ENCODE data around the gene SLC25A41. TPM values are rescaled to one million over a fixed set of nuclear protein-coding genes. Genes with fewer than 3 reads are reported as not detected.
A peak's percentile ranks its signal among the peaks of the same experiment; 100 is the strongest.

SLC25A41 gene
- total RNA-seq, 2 experiments from 2014 or later: 0.46 to 0.64 TPM

DNA sequence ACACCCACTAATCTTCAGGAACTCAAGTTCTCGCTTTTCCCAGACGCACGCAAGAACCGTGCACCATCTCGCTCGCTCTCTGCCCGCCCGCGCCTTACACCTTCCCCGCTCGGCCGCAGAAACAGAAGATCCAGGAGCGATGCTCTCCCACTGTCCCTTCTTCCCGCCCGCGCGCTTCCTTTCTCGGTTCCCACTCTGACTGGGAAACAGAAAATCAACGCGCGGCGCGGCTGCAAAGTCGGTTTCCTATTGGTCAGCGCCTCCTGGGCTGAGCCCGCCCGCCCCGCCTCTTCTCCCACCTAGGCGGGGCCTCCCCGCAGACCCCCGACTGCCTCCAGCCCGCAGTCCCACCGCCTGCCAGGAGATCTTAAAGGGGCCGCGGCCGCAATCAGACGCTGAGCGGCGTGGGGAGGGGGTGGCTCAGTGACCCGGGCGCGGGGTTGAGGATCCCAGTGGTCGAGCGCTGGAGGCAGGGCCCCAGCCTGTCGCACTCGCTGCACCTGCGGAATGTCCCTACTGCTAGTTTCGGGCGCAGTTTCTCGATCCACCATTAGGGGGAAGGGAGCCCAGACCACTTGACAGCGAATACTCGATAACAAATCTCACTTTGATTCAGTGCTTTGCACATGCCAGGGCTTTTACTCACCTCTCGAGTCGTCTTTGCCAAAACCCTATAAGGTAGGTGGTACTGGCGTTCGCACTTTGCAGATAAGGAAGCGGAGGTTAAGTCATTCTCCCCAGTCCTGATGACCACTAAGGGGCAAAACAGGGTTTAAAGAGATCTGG, 26.7 kb upstream of the SLC25A41 start:
- Mint-ChIP-seq H3K4me1 (peaks cover 18% of the 10 kb centered on the region), H3K9me3 (ENCODE audit: low read depth) (peaks cover 6% of the 10 kb centered on the region), H3K36me3 (ENCODE audit: low read depth) (peaks cover 14% of the 10 kb centered on the region), H3K27me3 (no peaks in the 10 kb centered on the region), H3K27ac (peak overlapping the region; percentile 82), H3K4me3 (peak overlapping the region; percentile 78)
- DNase-seq: peak; percentile 99
- ChIA-PET POLR2A (no interaction called here), CTCF (no interaction called here)
- ATAC-seq: peak; percentile 83
- intact Hi-C loops (cut with DNase I, micrococcal nuclease): loop anchor here (1.0 to 5.0 kb wide), 22 partner anchors 16 to 633 kb away; partner anchors contain the start of genes CLPP (in 1 of the 2), DENND1C (in 1 of the 2), GPR108 (in 1 of the 2) and GTF2F1 (in 1 of the 2)

DNA sequence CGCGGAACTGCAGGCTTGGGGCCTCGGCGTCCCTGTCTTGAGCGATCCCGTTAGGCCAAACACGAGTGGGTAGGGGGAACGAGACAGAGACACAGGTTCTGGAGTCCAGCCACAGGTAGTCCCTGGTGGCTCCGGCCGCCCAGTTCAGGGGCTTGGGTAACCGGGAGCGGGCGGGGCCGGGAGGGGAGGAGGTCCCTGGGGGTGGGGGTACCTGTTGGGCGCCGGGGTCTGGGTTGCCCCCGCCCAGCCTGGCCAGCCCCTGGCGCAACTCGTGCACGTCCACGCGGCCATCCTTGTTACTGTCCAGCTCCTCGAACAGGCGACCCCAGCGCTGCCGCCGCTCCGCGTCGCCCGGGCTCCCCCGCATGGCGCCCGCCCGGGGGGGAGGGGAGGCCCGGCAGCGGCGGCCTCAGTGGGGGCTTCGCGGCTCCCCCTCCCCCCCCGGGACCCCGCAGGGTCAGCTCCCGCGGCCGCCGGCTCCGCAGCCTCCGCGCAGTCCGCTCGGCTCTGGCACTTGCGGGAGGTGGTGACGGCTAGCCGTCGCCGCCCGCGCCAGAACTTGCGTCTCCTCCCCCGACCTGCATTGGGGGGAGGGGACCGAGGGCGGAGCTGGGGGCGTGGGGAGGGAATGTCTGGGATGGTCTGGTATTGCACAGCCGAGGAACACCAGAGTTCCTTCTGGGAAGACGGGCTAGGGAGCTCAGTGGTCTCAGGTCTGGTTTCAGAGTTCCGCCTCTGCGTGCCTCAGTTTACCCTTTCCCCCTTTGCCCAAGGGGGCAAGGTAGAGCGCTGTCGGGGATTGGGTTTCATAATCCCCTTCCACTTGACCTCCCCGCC, 25.9 kb upstream of the SLC25A41 start, which contains the start of gene SLC25A23:
SLC25A23 (minus strand) TSS at position 531 of the 837 bp plus-strand sequence; CDS start at position 367, 164 bp downstream.
- Mint-ChIP-seq H3K9me3 (ENCODE audit: low read depth) (peaks cover 14% of the 10 kb centered on the region), H3K4me1 (peaks cover 13% of the 10 kb centered on the region), H3K4me3 (peak within 1 kb of the TSS; percentile 80), H3K27me3 (no peaks in the 10 kb centered on the region), H3K36me3 (ENCODE audit: low read depth) (peaks cover 22% of the 10 kb centered on the region), H3K27ac (peak within 1 kb of the TSS; percentile 83)
- ATAC-seq: peak; percentile 25
- ChIA-PET POLR2A (no interaction called here), CTCF (interaction anchor here (0.9 kb wide), 1 partner anchor 241 kb away, joined by 4 read pairs; no protein-coding TSS in a partner anchor)
- peak; percentile 79 for DNase-seq
- intact Hi-C loops (cut with DNase I, micrococcal nuclease): loop anchor here (1.0 to 5.0 kb wide), 22 partner anchors 17 to 632 kb away; partner anchors contain the start of genes CLPP (in 1 of the 2), DENND1C (in 1 of the 2), GPR108 (in 1 of the 2) and GTF2F1 (in 1 of the 2)

DNA sequence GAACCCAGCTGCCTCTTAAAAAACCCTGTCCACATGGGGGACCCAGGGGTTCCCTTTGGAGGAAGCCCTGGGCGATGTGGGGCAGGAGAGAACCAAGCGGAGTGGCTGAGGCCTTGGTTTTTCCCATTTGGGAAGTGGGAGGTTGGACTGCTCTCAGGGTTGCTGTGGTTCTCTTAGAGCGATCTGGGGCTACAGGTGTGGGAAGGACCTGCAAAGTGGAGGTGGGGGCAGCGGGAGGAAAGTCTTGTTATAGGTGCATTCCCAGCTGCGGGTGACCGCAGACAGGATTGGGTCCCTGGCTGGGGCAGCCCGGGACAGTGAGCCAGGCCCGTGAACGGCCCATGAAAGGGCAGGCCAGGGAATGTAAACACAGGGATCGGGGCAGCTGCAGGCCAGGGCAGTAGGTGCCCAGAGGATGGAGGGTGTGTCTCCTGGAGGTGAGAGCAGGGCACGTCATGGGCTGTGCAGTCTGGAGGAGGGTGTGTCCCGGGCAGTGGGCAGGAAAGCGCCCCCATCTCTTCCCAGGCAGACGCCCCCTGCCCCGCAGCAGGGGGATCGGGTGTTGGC, 25.2 kb upstream of the SLC25A41 start:
- H3K9me3 Mint-ChIP-seq (ENCODE audit: low read depth): peaks cover 18% of the 10 kb centered on the region
- peaks cover 29% of the 10 kb centered on the region for H3K36me3 Mint-ChIP-seq (ENCODE audit: low read depth)
- H3K27me3 Mint-ChIP-seq: no peaks in the 10 kb centered on the region
- ATAC-seq: no peak
- ChIA-PET CTCF (interaction anchor here (0.9 kb wide), 1 partner anchor 240 kb away, joined by 4 read pairs; no protein-coding TSS in a partner anchor), POLR2A (no interaction called here)
- peaks cover 9% of the 10 kb centered on the region for H3K4me1 Mint-ChIP-seq
- intact Hi-C loops (cut with DNase I, micrococcal nuclease): no loop called here
- DNase-seq: no peak
- H3K4me3 Mint-ChIP-seq: peak overlapping the region; percentile 80
- H3K27ac Mint-ChIP-seq: peak overlapping the region; percentile 83

DNA sequence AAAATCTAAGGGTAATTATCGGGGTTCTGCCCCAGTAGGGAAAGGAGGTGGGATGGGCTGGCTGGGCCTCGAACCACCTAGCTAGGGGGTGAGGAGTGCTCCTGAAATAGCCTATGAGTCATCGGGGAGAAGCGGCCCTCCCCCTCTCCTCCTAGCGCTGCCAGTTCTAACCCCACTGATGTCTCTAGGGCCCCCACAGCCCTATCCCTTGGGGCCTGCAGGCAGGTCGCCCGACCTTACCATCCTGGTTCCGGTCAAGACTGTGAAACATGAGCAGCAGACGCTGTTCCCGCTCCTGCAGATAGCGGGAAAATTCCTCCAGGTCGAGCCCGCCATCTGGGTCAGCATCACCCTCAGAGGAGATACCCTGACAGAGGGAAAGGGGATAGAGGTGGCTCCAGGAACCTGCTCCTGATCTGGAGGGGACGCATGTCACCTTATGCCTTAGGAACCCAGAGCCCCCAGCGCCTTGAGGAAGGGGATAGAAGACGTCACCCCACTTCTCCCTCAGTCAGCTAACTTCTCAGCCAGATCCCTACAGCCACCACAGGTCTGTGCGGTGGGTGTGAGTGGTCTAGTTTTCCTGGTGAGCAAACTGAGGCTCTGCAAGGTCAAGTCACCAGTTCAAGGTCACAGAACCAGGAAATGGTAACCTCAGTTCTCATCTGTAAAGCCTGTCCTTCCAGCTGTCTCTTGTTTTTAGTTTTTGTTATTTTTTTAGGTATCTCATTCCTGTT, 24.6 kb upstream of the SLC25A41 start:
- no peak for ATAC-seq
- H3K4me1 Mint-ChIP-seq: peaks cover 9% of the 10 kb centered on the region
- peak overlapping the region; percentile 80 for H3K4me3 Mint-ChIP-seq
- H3K27me3 Mint-ChIP-seq: no peaks in the 10 kb centered on the region
- peaks cover 18% of the 10 kb centered on the region for H3K9me3 Mint-ChIP-seq (ENCODE audit: low read depth)
- no peak for DNase-seq
- no peak overlapping the region for H3K27ac Mint-ChIP-seq
- ChIA-PET CTCF (interaction anchor here (0.9 kb wide), 1 partner anchor 240 kb away, joined by 4 read pairs; no protein-coding TSS in a partner anchor), POLR2A (no interaction called here)
- intact Hi-C loops (cut with DNase I, micrococcal nuclease): no loop called here
- peaks cover 32% of the 10 kb centered on the region for H3K36me3 Mint-ChIP-seq (ENCODE audit: low read depth)

DNA sequence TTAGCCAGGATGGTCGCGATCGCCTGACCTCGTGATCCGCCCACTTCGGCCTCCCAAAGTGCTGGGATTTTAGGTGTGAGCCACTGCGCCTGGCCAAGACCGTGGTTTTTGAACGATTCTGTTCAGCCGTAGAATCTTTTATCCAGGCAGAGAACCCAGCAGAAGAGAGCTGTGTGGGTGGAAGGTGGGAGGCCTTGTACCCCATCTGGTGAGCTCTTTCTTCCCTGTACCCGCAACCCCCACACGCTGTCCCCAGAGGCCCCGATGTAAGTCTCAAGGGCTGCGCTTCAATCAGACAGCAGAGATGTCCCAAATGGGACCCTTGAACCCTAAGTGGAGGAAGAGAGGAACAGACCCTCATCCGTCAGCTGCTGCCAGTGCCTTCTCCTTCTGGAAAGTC, 22.4 kb upstream of the SLC25A41 start:
- peaks cover 9% of the 10 kb centered on the region for H3K4me1 Mint-ChIP-seq
- ChIA-PET POLR2A (no interaction called here), CTCF (no interaction called here)
- H3K4me3 Mint-ChIP-seq: no peak overlapping the region
- no peaks in the 10 kb centered on the region for H3K27me3 Mint-ChIP-seq
- peaks cover 38% of the 10 kb centered on the region for H3K36me3 Mint-ChIP-seq (ENCODE audit: low read depth)
- H3K9me3 Mint-ChIP-seq (ENCODE audit: low read depth): peaks cover 18% of the 10 kb centered on the region
- no peak overlapping the region for H3K27ac Mint-ChIP-seq
- no peak for ATAC-seq
- intact Hi-C loops (cut with DNase I, micrococcal nuclease): no loop called here
- DNase-seq: no peak

DNA sequence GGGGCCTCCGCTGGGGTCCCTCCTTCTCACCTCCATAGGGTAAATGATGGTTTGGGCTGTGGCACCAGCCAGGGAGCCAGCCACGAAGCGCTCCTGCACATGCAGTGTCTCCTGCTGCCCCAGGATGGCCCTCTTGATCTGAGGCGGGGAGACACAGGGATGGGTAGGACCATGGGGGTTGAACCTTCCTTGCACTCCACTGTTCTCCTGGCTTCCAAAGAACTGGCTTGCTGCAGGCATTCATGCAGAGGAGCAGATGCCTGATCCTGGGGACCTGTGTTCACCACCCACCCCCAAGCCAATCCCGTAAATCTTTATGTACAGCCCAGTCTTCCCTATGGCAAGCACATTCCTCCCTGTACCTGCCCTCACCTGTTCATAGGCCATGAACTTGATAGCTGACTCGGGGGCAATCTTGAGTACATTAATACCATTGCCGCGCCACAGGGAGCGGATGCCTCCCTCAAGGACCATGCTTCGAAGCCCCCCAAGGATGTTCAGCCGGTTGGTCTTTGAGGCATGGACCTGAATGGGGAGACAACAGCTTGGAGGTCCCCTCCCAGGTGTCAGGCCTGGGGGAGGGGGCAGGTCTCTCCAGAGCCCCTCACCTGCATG, 20.5 kb upstream of the SLC25A41 start:
- no peak overlapping the region for H3K27ac Mint-ChIP-seq
- peaks cover 43% of the 10 kb centered on the region for H3K36me3 Mint-ChIP-seq (ENCODE audit: low read depth)
- peaks cover 18% of the 10 kb centered on the region for H3K9me3 Mint-ChIP-seq (ENCODE audit: low read depth)
- H3K4me1 Mint-ChIP-seq: peaks cover 6% of the 10 kb centered on the region
- intact Hi-C loops (cut with DNase I, micrococcal nuclease): no loop called here
- H3K4me3 Mint-ChIP-seq: no peak overlapping the region
- POLR2A ChIA-PET: no interaction called here
- DNase-seq (no peak), ATAC-seq (no peak)
- CTCF ChIA-PET: interaction anchor here (0.5 to 0.6 kb wide), 3 partner anchors 26 to 425 kb away, joined by 3 to 4 read pairs (median 3); no protein-coding TSS in a partner anchor
- no peaks in the 10 kb centered on the region for H3K27me3 Mint-ChIP-seq

DNA sequence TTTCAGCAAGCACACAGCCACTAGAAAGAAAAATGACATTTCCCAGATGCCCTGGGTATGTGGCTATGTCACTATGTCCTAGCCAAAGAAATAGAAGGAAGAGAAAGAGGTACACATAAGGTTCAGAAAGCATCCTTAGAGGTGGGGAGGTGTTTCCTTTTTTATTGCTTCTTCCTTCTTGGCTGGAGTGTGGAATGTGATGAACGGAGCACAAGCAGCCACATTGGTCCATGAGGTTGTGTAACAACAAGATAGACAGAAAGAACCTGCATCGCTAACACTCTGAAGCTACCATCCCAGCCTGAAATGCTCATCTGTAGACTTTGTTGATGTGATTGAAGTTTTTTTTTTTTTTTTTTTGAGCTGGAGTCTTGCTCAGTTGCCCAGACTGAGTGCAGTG, 19.3 kb upstream of the SLC25A41 start:
- intact Hi-C loops (cut with DNase I, micrococcal nuclease): no loop called here
- no peak overlapping the region for H3K4me3 Mint-ChIP-seq
- H3K36me3 Mint-ChIP-seq (ENCODE audit: low read depth): peaks cover 41% of the 10 kb centered on the region
- no peaks in the 10 kb centered on the region for H3K27me3 Mint-ChIP-seq
- no peak overlapping the region for H3K27ac Mint-ChIP-seq
- ATAC-seq (no peak), DNase-seq (no peak)
- ChIA-PET POLR2A (no interaction called here), CTCF (no interaction called here)
- H3K9me3 Mint-ChIP-seq (ENCODE audit: low read depth): peaks cover 18% of the 10 kb centered on the region
- H3K4me1 Mint-ChIP-seq: no peaks in the 10 kb centered on the region

DNA sequence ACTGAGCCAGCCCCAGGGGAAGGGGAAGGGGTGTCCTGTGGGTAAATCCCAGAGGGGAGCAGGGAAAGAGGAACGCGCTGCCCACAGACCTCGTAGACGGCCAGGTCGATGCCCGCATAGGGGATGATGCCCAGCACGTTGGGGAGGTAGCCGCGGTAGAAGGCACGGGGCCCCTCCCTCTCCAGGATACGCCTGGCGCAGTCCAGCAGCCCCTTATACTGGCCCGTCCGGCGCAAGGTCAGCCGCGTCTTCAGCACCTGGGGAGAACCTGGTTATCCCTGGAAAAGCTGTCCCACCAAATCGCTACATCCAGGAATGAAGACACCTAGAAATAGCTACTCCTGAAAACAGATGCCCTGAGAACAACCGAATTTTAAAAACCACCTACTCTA, 18.7 kb upstream of the SLC25A41 start:
- Mint-ChIP-seq H3K36me3 (ENCODE audit: low read depth) (peaks cover 41% of the 10 kb centered on the region), H3K27me3 (no peaks in the 10 kb centered on the region), H3K4me3 (no peak overlapping the region), H3K9me3 (ENCODE audit: low read depth) (peaks cover 18% of the 10 kb centered on the region), H3K27ac (no peak overlapping the region), H3K4me1 (no peaks in the 10 kb centered on the region)
- ChIA-PET CTCF (interaction anchor here (1.0 kb wide), 1 partner anchor 73 kb away, joined by 3 read pairs; no protein-coding TSS in a partner anchor), POLR2A (no interaction called here)
- DNase-seq (no peak), ATAC-seq (no peak)
- intact Hi-C loops (cut with DNase I, micrococcal nuclease): no loop called here

DNA sequence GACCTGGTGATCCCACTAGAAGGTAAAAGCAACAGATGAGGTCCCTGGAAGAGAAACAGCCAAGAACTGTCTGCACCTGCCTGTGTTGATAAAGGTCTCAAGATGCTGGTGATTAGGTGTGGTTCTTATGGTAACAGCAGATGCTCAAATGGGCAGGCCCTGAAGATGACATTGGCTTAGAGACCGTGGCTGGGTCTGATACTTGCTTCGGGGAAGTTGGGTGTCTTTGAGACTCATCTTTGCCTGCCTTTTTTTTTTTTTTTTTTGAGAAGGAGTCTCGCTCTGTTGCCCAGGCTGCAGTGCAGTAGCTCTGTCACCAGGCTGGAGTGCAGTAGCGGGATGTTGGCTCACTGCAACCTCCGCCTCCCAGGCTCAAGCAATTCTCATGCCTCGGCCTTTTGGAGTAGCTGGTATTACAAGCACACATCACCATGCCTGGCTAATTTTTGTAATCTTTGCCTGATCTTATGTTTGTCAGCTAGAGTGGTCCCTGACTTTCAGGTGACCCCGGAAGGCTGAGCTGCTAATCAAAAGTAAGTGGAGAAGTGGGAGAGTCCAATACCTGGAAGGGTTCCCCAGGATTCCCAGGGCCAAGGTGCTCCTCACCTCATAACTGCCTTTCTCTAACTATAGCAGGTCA, 18.1 kb upstream of the SLC25A41 start:
- ChIA-PET CTCF (interaction anchor here (1.0 kb wide), 1 partner anchor 73 kb away, joined by 3 read pairs; no protein-coding TSS in a partner anchor), POLR2A (no interaction called here)
- intact Hi-C loops (cut with DNase I, micrococcal nuclease): no loop called here

DNA sequence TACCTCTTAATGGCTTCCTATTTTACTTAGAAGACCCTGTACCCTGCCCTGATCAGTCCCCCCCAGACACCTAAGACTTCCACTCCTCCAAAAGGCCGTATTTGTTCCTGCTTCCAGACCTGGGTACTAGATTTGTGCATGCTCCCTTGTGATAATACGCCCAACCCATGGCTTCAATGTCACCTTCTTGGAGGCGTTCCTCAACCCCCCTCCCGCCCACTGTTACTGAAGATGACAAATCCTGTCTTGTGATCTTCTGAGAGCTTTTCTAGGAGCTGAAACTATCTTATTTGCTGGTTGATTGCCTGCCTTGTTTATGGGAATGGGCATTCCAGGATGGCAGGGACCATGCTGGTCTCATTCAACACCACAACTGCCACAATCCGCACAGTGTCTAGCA, 16.6 kb upstream of the SLC25A41 start:
- Mint-ChIP-seq H3K36me3 (ENCODE audit: low read depth) (peaks cover 34% of the 10 kb centered on the region), H3K4me1 (no peaks in the 10 kb centered on the region), H3K9me3 (ENCODE audit: low read depth) (peaks cover 11% of the 10 kb centered on the region), H3K4me3 (no peak overlapping the region), H3K27ac (no peak overlapping the region), H3K27me3 (no peaks in the 10 kb centered on the region)
- DNase-seq (no peak), ATAC-seq (no peak)
- ChIA-PET POLR2A (no interaction called here), CTCF (no interaction called here)
- intact Hi-C loops (cut with DNase I, micrococcal nuclease): no loop called here

More for the DNA sequence above, 18.1 kb upstream of the SLC25A41 start:
- Mint-ChIP-seq H3K27me3 (no peaks in the 10 kb centered on the region), H3K27ac (no peak overlapping the region), H3K4me3 (no peak overlapping the region), H3K9me3 (ENCODE audit: low read depth) (peaks cover 18% of the 10 kb centered on the region), H3K4me1 (no peaks in the 10 kb centered on the region), H3K36me3 (ENCODE audit: low read depth) (peaks cover 43% of the 10 kb centered on the region)
- DNase-seq (no peak), ATAC-seq (no peak)

Data from activated CD4-positive, alpha-beta T cell treated with anti-CD3 and anti-CD28 coated beads for 36 hours (primary cell).